Superior temporal gyrus (tissue), 1 donor: Measurements from ENCODE around the gene SPSB3.

ENCODE experiments used
- DNase-seq: peaks from one replicate; pipeline ENCODE4 v3.0.0-alpha.2; 2016; ENCODE audit errors: extremely low spot score

Gene SPSB3

GRCh38 chr16:1782408-1783264, at the start of gene SPSB3, which contains the start of gene NUBP2:
TSS of gene SPSB3 (minus strand) at chr16:1782571. CDS start at chr16:1781483, 1,088 bp downstream.
TSS of gene NUBP2 (plus strand) at chr16:1782960. CDS start at chr16:1783021, 61 bp downstream.
- DNase-seq: peak; percentile 100

- DNase-seq: no peak
Observed at GRCh38 chr16:1831186-1832075, 49.1 kb upstream of the SPSB3 start.

DNA sequence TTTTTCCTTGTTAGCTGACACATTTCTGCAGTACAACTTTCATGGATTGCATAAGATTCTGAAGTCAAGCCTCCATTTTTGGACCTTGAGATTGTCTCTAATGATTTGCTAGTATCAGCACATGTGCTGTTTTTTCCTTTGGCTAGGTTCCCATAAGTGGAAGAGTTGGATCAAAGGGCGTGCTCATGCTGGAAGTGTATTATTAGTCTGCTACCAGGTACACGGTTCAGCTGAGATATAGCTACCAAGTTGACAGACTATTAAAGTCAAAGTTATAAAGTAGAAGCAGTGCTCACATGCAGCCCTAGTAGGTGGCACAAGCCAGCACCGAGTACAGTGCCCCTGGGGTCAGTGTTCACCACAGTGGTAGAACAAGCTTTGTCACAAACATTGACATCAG, 47.8 kb upstream of the SPSB3 start:
- DNase-seq: no peak

GRCh38 chr16:1828645-1829410, 46.5 kb upstream of the SPSB3 start:
- DNase-seq: no peak

GRCh38 chr16:1826691-1827573, 44.6 kb upstream of the SPSB3 start, which contains the start of the genes FAHD1 and HAGH:
TSS of gene FAHD1 (plus strand) at chr16:1827206. CDS start at chr16:1827239, 33 bp downstream.
TSS of gene HAGH (minus strand) at chr16:1826825. CDS start at chr16:1826787, 38 bp downstream.
- DNase-seq: peak; percentile 97

GRCh38 chr16:1825864-1826690, 43.7 kb upstream of the SPSB3 start:
- no peak for DNase-seq

GRCh38 chr16:1825381-1825863, 43.1 kb upstream of the SPSB3 start:
- DNase-seq: no peak

DNA sequence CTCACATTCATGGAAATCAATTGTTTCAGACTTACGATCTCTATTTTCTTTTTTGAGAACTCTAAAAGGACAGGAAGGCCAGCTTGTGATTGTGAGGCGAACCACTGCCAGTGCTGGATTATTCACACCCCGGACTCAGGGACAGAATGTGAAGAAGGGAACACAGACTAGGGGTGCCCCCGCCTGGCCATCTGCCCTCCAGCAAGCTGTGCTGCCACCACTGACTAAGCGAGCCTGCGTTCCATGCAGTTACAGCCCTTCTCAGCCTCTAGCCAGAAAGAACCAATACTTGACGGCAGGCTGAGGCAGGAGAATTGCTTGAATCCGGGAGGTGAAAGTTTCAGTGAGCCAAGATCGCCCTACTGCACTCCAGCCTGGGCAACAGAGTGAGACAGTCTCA, 41.5 kb upstream of the SPSB3 start:
- DNase-seq: peak; percentile 42

DNA sequence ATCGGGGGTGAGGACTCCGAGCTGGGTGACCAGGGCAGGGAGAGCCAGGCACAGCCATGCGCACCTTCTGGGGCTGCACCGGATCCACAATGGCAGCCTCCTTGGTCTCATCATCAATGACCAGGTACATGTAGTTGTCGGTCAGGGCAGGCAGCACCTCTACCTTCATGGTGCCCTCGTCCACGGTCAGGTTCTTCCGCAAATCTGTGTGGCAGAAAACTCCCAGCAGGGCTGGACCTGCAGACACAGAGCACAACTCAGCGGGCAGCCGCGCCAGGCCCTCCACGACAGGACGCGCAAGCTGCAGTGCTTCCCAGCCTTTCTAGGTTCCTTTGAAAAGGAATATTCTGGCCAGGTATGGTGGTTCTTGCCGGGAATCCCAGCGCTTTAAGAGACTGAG, 40.4 kb upstream of the SPSB3 start:
- DNase-seq: no peak

- no peak for DNase-seq
Observed at GRCh38 chr16:1821861-1822611, 39.7 kb upstream of the SPSB3 start.

- DNase-seq: no peak
Observed at GRCh38 chr16:1820946-1821290, 38.5 kb upstream of the SPSB3 start.

- no peak for DNase-seq
Observed at GRCh38 chr16:1820096-1820945, 38.0 kb upstream of the SPSB3 start.

GRCh38 chr16:1819611-1820010, 37.2 kb upstream of the SPSB3 start:
- DNase-seq: no peak

DNA sequence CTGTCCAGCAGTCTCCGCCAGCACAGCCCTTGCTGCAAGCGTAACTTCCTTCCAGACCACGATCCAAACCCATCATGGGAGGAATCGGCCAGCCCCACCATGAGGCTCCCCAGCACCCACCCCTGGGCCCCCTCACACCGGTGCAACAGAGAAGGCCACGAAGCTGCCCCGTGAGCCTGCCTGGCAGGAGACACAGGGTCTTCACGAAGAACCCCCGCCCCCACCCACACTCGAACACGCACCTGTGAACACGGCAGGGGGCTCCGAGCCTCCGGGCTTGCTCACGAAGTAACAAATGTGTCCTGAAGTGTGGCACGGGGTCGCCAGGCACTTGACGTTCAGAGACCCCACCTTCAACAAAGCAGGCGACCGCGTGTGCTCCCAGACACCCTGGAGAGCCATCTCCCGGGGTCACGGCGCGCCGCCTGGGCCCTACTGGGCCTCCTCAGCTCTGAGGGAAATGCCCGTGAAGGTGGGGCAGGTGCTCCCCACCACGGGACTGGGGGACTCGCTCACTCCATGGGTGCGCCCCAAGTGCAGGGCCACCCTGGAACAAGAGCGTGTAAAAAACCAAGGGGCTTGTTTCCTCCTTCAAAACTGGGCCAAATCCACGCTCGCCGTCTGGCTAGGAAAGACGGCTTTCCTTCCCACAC, 36.6 kb upstream of the SPSB3 start:
- no peak for DNase-seq

DNA sequence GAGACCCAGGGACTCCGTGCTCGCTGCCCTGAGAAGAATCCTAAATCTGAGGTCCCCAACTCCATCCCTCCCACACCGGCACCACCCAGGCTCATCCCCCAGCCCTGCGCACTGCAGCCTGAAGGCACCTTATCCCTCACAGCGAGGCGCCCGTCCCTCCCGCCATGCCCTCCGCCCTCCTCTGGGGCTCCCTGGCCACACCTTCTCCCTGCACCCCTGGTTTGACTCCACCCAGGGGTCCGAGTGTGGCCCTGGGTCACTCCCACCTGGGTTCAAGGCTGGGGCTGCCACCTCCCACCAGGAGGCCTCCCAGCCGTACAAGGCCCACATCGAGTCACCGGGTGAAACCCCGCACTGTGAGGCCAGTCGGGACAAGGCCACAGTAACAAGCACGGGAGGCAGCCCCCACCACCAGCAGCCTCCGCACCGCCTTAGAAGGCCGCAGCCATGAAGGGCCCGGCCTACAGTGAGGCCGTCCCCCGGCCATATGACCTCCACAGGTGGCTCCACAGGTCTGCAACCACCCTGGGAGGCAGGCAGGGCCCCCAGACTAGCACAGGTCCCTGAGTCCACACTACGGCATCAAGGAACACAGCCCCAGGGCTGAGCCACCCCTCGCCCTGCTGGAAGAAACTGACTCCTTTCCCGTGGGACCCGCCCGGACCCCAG, 36.0 kb upstream of the SPSB3 start:
- no peak for DNase-seq

DNA sequence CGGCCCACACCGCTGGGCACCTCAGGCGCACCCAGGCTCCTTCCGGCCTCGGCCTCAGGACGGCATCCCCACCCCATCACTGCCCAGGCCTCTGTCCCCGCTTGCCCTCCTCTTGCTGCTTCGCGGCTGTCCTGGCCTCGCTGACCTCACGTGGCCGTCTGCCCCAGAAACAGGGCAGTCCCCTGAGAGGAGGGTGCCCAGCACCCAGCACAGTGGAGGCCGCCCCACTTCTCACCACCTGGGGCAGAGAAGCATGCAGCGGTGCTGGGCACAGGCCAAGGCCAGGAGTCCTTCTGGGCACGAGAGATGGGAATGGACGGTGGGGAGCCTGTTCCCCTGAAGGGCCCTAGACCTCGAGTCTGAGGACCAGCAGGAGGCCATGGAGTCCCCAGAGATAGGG, 35.3 kb upstream of the SPSB3 start:
- DNase-seq: no peak

- DNase-seq: no peak
Observed at GRCh38 chr16:1817276-1817589, 34.9 kb upstream of the SPSB3 start.
